GM12892 (cell line): Measurements from ENCODE around the gene ATP1B1.
"Not testable (repeated sequence)": the region's sequence is repeated elsewhere in the genome, so short reads cannot be mapped to it uniquely, and the experiment has no call there.

Experiments used
- DNase-seq: peaks from one replicate; pipeline ENCODE4 v3.0.0; 2011; ENCODE audit not compliant: insufficient read length
- FAIRE-seq: peaks from 2 replicates; lab custom pipeline; 2011; peaks lifted over from hg19 to GRCh38; lab: Jason Lieb, UNC
- POLR2A ChIP-seq: IDR thresholded peaks from 2 replicates; pipeline ENCODE4 v1.6.1; 2011; ENCODE audit warnings: low read depth, low read length, control low read depth
- POLR2AphosphoS5 ChIP-seq: IDR thresholded peaks from 2 replicates; pipeline ENCODE4 v1.6.1; 2011; ENCODE audit warnings: low read depth, low read length, control low read depth
- TAF1 ChIP-seq: IDR thresholded peaks from 2 replicates; pipeline ENCODE4 v1.6.1; 2011; ENCODE audit warnings: low read depth, mild to moderate bottlenecking, control low read depth, low read length, borderline replicate concordance

The ATP1B1 gene

DNA sequence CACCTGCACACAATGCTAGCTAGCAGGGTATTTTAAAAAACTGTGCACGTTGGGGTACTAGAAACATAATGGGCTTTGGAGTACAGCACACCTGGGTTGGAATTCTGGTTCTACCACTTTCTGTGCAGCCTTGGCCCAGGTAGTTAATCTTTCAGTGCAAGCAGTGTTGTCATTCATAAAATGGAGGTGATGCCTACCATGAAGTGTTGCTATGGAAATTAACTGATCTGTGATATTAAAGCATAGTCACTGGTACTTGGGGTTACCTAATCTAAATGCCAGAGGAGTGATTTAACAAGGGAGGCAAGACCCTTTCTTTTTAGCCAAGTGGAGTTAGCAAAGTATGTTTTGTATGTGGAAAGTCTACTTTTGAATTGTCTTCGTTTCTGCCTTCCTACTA lies 18.0 kb downstream of the ATP1B1 start:
- TF ChIP-seq POLR2AphosphoS5 (no peak), TAF1 (no peak), POLR2A (no peak)
- DNase-seq, result no peak
- FAIRE-seq, result peak; percentile 36

DNA sequence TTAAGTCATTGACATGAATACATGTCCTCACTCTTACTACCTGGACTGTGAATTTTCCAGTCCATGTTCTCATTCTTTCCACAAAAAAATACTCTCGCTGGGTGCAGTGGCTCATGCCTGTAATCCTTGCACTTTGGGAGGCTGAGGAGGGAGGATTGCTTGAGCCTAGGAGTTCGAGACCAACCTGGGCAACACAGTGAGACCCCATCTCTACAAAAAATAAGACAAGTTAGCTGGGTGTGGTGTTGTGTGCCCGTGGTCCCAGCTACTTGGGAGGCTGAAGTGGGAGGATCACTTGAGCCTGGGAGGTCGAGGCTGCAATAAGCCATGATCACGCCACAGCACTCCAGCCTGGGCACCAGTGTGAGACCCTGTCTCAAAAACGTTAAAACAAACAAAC lies 19.1 kb downstream of the ATP1B1 start:
- FAIRE-seq, result not testable (repeated sequence)

DNA sequence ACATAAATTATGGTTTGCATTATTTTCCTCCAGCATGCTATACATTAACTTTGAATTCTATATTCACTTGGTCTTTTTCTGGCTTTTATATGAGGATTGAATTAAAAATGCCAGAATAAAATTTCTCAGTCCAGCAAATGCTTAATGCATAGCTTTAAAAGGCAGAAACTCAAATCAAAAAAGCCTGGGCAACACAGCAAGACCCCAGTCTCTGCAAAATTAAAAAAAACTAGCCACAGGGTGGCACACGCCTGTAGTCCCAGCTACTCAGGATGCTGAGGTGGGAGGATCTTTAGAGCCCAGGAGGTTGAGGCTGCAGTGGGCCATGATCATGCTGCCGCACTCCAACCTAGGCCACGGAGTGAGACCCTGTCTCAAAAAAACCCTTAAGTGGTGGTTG lies 19.8 kb downstream of the ATP1B1 start:
- FAIRE-seq (no peak), DNase-seq (no peak)
- no peak for TF ChIP-seq TAF1
- TF ChIP-seq POLR2A, result no peak
- TF ChIP-seq POLR2AphosphoS5, result no peak

More for the DNA sequence above, 19.1 kb downstream of the ATP1B1 start:
- DNase-seq, result not testable (repeated sequence)

DNA sequence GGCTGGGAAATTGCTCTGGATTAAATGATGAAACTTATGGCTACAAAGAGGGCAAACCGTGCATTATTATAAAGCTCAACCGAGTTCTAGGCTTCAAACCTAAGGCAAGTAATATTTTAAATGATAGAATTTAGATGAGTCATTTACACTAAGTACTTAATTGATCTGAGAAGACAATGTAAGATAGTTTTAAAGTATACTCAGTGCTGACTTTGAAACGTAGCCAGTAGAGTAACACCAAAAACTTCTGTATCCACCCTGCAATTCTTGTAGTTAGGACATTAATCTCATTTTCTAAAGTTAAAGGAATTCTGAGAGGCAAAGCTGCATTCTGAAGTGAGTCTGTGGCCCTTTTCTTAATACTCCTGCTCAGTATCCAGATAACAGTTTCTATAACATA lies 20.8 kb downstream of the ATP1B1 start:
- no peak for FAIRE-seq
- TF ChIP-seq POLR2A, result no peak
- DNase-seq, result no peak

DNA sequence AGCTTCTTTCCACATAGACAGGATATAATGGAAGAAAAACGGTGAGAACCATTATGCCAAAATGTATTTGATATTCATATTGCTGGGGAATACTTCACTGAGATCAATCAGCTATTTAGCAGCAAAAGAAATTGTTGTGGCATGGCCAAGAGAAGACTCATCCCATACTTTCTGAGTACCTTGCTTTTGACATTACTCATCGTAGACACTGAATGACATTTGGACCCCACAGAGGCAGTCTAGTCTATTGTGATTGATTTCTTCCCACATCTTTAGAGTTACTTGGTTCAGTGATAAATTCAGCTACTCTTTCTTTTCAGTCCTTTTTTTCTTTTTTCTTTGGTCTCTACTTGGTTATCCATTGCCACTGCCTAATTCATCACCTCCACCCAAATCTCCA lies 22.1 kb downstream of the ATP1B1 start:
- TF ChIP-seq POLR2A (no peak), TAF1 (no peak), POLR2AphosphoS5 (no peak)
- FAIRE-seq, result no peak
- DNase-seq, result no peak

DNA sequence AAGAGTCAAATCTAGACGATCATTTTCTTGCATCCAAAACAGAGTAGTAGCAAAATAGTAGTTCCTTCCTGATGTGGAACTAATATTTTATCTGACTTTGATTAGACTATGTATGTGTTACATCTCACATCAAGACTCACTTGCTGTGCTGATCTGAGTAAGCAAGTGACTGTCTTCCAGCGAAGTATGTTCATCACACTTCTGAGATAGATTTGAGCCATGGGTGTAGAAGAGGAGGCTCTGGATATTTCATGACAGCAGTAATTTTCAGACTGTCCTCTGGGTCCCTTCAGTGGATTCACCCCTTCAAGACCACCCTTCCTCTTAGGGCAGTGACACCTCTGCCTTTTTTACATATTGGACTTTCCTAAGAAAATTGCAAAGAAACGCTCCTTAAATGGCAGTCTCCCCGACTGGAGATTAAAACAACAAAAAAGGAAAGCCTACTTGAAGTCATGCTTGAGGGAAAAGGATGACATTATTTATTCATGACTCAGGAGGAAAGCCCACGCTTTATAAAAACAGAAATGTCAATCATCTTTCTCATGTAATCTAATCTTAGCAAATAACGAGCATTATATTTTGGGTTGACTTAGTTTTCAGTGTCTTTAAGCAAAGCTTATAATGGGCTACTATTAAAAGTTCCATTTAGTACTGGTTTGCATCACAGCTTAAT lies 22.8 kb downstream of the ATP1B1 start:
- no peak for FAIRE-seq
- TF ChIP-seq POLR2AphosphoS5, result no peak
- no peak for TF ChIP-seq POLR2A
- TF ChIP-seq TAF1, result no peak
- DNase-seq, result no peak

DNA sequence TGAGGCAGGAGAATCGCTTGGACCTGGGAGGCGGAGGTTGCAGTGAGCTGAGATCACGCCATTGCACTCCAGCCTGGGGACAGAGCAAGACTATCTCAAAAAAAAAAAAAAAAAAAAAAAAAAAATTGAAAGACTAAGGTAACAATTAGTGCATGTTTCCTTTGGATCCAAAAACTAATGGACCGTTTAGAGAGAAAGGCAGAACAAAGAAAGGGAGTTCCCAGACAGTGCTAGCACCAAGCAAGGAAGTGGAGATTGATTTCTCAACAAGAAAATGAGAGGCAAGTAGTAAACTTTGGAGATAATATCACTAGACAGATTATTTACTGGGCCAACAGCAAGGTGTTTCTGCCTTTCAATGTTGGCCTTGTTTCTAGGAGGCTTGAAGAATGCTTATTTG lies 24.2 kb downstream of the ATP1B1 start:
- TF ChIP-seq POLR2A, result no peak
- TF ChIP-seq TAF1, result no peak
- no peak for TF ChIP-seq POLR2AphosphoS5
- no peak for DNase-seq
- FAIRE-seq, result no peak

DNA sequence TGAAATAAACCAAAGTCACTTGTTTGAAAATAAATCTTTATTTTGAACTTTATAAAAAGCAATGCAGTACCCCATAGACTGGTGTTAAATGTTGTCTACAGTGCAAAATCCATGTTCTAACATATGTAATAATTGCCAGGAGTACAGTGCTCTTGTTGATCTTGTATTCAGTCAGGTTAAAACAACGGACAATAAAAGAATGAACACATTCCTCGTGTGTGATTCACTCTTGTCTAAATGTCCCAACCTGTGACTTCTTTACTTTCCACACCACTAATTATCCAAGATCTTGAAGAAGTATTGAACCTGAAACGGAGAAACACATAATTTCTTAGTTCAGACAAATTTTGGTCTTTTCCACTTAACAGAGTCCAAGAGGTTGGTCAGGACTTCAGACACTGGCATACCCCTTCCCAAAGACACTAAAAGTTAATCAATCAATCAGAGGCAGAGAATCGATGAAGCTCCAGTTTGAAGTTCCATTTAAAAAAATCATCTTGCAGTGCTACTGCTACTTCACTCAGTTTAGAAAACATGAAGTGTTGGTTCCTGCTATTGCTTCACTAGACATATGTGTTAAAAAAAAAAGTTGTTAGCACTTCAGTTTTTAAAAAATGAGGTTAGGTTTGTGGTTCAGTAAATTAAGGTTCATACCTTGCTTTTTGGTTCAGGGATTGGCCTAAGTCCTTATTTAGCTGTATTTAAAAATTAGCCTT lies 26.2 kb downstream of the ATP1B1 start:
- TF ChIP-seq TAF1, result no peak
- no peak for TF ChIP-seq POLR2A
- TF ChIP-seq POLR2AphosphoS5, result no peak
- FAIRE-seq, result no peak
- no peak for DNase-seq

DNA sequence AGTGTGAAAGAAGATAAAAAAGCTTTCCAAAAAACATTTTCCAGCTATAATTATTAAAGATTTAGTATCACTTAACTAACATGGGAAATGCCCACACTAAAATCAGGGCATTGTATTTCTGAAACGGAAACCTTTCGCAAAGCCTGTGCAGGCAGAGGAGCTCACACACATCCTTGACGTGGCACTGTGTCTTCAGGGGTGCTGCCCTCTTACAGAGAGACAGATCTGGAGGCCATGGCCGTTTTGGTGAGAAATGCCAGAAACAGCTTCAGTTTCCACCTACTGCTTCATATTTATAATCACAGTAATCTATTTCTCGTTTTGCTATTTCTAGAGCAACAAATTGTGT lies 26.7 kb downstream of the ATP1B1 start:
- TF ChIP-seq POLR2AphosphoS5 (no peak), POLR2A (no peak), TAF1 (no peak)
- FAIRE-seq (no peak), DNase-seq (no peak)

DNA sequence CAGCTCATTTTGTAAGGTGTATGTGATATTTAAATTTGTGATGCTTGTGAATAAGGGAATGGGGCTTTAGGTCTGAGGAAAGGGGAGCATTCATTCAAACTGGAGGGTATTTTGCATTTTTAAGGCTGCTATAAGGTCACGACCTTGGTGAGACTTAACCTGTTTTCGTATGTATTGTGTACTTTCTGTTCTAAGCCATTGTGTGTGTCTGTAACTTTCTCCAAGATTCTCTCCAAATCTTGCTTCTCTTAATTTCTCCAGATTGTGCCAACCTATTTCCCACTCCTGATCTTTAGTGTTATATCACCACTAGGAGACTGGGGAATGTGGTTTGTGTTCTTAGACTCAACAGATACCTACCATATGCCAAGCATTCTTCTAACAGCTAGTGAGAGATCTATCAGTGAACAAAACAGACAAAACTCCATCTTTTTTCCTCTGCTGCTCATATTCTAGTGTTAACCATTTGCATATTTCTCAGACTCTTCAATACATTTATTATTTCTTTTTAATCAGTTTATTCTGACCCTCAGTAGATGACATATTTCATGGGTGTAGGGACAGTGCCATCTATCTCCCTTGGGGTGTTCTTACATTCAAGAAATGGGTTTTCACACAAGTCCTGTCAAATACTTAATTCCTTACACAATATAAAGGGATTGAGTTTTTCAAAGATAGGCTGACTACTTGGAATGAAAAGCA lies 27.5 kb downstream of the ATP1B1 start:
- no peak for FAIRE-seq
- TF ChIP-seq TAF1 (no peak), POLR2AphosphoS5 (no peak), POLR2A (no peak)
- no peak for DNase-seq

DNA sequence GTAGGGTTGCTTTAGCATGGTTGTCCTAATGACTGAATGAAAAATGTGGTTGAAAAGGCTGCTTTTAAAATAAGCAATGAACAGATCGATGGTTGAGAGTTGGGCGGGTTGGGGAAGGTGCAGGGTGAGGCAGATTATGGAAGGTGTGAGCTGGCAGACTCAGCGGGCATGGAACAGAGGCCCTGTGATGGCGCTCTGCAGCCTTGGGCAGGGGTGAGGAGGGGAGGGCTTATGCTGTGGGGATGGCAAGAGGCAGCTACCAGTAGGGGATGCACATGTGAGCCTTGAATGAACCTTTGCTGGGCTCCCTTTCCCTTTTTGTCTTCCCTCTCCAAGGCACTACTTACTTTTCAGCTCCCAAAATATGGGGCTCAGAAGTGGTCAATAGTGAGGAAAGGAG lies 30.9 kb downstream of the ATP1B1 start:
- FAIRE-seq, result no peak
- DNase-seq, result no peak
- no peak for TF ChIP-seq POLR2AphosphoS5
- TF ChIP-seq POLR2A, result no peak
- TF ChIP-seq TAF1, result no peak
